ENCODE data around the gene TYMS.
"Not testable (repeated sequence)": the region's sequence is repeated elsewhere in the genome, so short reads cannot be mapped to it uniquely, and the experiment has no call there.

TYMS gene

DNA sequence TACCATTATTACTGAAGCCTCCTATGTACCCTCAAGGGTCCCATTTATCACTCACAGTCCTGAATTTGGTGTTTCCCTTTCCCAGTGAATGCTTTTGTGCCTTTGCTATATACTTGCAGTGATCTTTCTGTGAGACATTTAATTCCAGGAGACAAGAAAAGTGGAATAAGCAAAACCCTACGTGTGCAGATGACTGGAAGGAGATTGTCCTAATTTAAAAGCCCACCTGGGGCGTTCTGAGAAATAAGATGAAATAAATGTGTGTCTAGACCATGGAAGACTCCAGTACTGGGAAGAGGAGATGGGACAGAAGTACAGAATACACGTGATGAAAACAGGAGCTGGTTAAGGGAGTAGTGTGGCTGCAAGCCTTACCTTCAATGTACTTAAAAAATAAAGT, 19.3 kb downstream of the TYMS start:
- no peak for DNase-seq (ENCODE audit: low read depth in 2 of 2, low spot score in 1 of 2)

DNA sequence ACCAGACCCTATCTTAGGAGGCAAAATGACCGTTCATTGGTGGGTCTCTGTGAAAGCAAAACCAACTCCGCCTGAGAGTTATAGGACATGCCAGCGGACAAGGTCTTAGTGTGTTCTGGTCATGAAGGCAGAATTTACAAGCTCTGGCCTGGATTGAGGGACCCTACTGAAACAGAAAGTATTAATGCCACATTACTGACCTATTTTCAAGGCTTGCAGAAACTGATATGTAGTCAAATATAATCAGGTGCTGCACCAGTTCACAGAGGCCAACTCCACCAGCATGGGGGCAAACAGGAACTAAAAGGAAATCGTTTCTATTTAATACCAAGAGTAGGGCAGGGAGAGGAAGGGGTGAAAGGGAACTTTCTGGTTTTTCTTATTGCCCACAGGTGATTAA, 19.7 kb downstream of the TYMS start:
- DNase-seq (ENCODE audit: low read depth in 2 of 2, low spot score in 1 of 2), result no peak

DNA sequence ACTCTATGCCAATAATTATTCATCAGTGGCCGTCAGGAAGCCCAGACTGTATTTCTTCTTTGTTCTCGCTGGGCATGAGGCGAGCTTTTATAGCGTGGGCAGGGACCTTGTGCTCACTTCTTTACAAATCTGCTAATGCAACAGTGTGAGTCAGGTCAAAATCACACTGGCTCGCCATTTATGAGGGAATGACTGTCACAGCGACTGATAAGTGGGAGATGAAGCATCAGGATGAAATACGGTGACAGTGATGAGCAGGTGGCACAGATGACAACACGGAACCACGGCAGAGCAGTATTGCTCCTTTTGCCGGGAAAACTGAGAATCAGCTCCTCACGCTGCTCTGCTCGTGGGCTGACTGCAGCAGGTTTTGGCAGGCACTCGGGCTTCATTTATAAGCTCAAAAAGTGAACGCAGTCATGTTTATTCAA, 20.5 kb downstream of the TYMS start:
- DNase-seq (ENCODE audit: low read depth in 2 of 2, low spot score in 1 of 2), result no peak

DNA sequence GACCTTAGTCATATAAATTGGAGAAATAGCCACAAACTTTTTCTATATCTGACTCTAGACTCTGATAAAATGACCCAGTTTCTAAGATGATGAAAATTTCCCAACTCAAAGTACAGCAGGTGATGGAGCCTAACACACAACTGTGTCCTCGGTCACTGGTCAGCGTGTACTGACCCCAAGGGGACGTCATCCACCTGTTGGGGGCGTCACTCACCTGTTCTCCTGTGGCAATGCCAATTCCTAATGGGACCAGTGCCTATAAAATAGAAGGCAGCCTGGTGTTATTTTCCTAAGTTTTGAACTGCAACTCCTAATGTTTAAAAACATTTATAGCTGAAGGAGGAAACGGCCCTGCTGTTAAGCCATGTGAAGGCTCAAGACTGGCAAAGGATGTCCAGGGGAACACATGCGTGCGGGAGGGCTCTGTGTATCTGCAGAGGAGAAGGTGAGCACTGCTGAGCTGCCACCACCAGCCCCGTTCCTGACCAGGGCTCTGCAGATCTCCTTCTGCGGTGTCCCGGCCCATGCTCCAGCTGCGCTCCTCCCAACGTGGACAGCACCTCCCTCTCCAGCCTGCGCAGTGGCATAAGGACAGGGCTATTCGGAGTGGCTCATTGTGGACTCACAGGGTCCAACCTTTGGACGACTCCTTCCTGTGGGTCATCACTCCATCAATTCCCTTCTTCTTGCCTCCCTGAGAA, 21.2 kb downstream of the TYMS start:
- no peak for DNase-seq (ENCODE audit: low read depth in 2 of 2, low spot score in 1 of 2)

DNA sequence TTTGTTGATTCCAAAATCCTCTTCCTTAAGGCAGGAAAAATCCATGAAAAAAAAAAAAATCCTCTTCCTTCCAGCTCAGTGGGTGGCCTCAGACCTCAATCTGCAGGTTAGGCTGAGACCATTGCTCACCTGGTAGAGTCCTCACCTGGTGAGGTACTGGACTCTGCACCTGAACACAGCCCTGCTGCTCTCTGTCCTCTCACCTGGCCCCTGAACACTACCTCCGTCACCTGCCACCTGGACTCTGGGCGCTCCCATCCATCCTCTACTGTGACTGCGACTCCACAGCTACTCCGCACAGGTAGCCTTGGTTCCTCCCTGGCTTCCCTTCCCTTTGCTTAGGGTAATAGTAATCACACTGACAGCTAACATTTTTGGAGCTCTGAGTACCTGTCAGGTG, 22.1 kb downstream of the TYMS start:
- no peak for DNase-seq (ENCODE audit: low read depth in 2 of 2, low spot score in 1 of 2)

DNA sequence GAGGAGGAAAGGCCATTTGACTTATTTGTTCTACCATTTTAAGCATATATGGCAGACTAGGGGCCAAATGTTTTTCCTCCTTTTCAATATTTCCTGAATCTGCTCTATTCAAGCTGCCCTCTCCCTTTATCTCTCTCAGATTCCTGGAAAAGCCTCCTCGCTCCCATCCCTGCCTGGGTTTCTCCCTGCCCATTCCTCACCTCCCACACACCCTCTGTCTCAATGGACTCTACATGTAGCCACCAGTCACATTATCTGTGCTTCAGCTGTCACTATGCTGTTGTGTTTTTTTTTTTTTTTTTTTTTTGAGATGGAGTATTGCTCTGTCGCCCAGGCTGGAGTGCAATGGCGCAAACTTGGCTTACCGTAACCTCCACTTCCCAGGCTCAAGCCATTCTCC, 22.9 kb downstream of the TYMS start:
- DNase-seq (ENCODE audit: low read depth in 2 of 2, low spot score in 1 of 2), result no peak

DNA sequence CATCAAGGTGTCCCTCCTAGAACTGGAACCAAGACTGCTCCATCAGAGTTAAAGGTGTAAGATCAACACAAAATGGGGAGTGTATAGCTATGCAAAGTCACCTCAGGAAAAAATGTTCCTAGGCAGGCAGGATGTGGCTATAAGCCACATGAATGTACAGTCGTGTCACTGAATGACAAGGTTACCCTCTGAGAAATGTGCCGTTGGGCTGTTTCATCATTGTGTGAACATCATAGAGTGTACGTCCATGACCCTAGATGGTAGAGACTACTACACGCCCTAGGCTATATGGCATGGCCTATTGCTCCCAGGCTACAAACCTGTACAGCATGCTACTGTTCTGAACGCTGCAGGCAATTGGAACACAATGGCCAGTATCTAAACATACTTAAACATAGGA, 24.5 kb downstream of the TYMS start:
- DNase-seq (ENCODE audit: low read depth in 2 of 2, low spot score in 1 of 2), result no peak

DNA sequence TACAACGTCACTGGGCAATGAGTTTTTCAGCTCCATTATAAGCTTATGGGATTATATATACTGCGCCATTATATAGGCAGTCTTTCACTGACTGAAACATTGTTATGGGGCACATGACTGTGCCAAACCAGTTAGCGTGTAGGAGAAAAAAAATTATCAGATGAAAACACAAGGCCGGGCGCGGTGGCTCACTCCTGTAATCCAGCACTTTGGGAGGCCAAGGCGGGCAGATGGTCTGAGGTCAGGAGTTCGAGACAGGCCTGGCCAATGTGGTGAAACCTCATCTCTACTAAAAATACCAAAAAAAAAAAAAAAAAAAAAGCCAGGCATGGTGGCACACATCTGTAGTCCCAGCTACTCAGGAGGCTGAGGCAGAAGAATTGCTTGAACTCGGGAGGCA, 25.0 kb downstream of the TYMS start:
- not testable (repeated sequence) for DNase-seq (ENCODE audit: low read depth in 2 of 2, low spot score in 1 of 2)

DNA sequence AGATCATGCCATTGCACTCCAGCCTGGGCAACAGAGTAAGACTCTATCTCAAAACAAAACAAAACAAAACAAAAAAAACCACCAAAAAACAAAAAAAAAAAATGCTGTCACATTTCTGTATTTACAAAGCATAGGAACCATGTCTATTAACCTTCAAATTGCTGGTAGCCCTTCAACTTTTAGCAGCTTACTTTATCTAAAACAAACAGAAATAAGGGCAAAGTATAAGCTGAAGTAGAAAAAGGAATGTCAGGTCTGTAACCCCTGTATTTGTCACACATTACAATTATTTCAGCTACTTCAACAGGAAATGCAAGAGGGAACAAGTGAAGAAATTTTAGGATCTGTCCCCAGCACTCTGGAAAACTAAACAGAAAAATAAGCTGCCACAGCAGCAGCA, 25.4 kb downstream of the TYMS start:
- no peak for DNase-seq (ENCODE audit: low read depth in 2 of 2, low spot score in 1 of 2)

DNA sequence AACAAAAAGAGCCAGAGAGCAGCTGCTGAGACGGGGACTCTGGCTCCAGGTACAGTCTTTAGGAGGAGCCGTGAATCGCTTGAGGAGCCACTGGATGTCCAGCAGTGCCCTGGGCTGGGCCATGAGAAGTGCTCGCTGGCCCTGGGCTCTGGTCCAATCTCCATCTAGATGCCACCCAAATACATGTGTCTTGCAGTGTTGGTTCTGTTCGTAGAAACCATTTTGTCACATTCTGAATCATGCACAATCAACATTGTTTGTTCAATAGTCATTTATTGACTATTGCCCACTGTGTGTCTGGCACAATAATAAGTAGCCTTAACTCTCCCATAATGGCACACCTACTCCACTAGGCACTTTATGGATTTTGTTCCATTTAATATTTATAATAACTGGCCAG, 26.1 kb downstream of the TYMS start:
- DNase-seq (ENCODE audit: low read depth in 2 of 2, low spot score in 1 of 2), result no peak

DNA sequence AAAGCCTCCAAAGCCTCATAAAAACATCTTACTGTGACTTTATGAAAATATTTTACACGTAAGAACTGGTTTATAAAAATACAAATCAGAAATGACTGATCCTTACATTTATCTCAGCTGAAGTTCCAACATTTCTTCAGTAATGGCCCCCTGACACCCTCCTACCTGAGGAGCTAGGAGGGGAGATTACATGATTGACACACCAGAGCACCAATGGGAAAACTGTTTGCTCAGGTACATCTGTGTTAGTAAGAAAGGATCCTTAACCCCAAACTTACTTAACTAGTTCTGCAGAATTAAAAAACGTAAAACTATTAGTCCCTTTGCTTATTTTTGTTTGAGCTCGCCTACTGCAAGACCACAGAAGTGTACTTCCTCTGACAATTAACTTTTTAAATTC, 28.0 kb downstream of the TYMS start:
- no peak for DNase-seq (ENCODE audit: low read depth in 2 of 2, low spot score in 1 of 2)

DNA sequence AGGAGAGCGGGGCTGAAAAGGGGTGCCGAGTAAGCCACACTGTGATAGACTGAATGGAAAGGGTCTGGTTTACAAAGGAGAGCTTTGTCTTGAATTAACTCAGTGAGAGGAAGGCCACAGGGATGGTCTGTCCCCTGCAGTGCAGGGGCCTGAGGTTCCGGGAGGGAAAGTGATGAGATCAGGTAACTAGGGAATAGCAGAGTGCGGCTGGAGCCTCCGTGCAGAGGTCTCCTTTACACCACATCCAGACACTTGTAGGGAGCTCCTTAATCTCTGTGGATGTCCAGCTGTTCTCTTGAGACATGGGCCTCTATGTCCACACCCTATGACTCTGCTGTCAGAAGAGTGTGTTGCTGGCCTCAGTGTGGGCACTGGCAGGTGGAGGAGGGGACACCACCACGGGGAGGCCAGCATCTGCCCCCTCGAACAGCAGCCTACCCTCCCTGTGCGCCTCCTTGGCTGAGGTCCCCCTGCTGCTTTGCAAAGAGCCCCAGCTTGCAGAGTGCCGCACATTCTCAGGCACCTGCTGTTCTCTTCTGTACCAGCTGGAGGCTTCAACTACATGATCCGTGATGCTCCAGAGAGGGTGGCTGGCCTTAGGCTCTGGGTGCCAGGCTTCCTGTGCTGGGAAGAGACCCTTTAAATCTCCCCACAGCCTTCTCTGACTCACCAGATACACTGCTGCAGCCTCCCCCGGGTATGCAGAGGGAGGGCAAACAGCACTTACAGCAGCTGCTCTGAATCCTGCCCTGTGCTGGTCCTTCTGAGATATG, 29.1 kb downstream of the TYMS start:
- DNase-seq (ENCODE audit: low read depth in 2 of 2, low spot score in 1 of 2), result no peak

DNA sequence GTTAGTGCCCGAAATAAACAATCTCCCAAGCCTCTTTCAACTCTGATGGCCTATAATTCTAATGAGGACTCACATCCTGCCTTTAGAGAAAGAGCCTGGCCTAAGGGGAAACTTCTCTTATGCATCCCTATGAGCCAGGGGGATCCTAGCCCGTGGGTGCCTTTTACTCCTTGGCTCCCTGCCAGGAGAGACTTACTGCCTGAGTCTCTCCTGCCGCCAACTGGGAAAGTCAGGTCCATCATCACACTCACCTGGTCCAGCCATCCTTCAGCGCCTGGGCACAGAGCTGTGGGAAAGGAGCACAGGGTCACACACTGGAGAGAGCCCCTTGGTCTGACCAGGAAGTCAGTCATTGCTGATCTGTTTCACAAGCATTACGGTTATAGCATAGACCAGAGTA, 30.9 kb downstream of the TYMS start:
- no peak for DNase-seq (ENCODE audit: low read depth in 2 of 2, low spot score in 1 of 2)

DNA sequence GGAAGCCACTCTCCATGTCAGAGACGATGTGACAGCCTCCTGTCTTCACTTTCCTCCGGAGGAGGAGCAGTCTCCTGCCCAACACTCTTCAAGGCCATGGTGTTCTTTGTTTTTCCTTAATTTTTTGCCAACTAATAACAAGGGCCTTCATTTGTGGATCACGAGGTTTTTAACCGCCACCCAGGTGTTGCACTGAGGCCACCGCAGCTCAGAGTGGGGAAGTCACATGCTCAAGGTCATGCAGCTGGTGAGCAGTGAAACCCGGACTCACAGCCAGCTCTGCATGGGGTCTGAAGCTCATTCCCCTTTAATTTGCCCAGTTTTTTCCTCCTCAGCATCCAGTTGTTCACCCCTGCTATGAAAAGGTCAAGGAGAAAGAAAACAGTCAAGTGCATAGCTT, 35.4 kb downstream of the TYMS start:
- no peak for DNase-seq (ENCODE audit: low read depth in 2 of 2, low spot score in 1 of 2)

DNA sequence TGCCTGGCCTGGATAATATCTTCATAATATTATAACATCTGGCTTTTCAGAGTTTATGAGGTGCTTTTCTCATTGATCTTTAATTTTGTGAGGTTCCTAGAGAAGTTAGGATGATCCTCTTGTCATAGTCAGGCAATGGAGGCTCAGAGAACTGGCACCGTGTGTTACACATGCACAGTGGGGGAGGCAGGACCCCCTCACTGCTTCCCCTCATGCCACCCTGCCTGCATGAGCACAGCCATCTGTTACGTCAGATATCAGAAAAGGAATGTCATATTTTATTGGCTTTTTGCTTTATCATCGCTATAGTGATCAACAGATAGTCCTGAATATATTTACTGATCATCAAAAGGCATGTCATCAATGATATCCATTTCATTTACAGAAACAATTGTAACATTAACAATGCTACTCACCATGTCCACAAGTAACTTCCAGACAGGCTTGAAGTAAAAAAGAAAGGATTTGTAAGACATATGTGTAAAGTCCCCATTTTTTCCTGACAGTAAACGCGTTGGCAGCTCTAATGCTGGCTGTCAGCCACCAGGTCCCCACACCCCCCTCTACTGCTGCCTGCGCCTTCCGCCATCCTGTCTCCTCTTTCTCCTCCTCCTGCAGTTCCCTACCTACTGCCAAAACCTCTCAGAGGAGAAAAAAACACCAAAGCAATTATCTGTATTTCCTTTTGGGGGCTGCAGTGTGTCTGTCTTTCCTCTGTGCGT, 36.2 kb downstream of the TYMS start:
- DNase-seq (ENCODE audit: low read depth in 2 of 2, low spot score in 1 of 2), result no peak

DNA sequence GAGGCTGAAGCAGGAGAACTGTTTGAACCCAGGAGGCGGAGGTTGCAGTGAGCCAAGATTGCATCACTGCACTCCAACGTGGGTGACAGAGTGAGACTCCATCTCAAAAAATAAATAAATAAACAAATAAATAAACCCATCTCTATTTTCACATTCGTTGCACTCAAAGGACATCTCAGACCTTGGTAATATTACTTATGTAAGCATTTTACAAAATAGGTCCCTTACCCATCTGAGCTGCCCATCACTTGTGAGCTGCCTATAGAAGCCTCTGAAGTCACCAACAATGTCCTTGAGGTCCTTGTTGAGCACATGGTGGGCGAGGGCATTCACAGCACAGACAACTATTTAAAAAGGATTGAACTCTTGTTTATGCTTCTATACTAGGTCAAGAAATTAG, 39.6 kb downstream of the TYMS start:
- DNase-seq (ENCODE audit: low read depth in 2 of 2, low spot score in 1 of 2), result no peak

DNA sequence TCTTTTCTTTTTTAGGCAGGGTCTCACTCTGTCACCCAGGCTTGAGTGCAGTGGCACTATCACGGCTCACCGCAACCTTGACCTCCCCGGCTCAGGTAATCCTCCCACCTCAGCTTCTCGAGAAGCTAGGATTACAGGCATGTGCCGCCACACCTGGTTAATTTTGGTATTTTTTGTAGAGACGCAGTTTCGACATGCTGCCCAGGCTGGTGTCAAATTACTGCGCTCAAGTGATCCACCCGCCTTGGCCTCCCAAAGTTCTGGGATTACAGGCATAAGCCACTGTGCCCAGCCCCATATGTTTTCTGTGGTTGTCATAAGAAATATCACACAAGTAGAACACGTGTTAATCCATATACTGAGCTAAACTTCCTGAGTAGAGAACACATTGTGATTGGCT, 40.3 kb downstream of the TYMS start:
- no peak for DNase-seq (ENCODE audit: low read depth in 2 of 2, low spot score in 1 of 2)

DNA sequence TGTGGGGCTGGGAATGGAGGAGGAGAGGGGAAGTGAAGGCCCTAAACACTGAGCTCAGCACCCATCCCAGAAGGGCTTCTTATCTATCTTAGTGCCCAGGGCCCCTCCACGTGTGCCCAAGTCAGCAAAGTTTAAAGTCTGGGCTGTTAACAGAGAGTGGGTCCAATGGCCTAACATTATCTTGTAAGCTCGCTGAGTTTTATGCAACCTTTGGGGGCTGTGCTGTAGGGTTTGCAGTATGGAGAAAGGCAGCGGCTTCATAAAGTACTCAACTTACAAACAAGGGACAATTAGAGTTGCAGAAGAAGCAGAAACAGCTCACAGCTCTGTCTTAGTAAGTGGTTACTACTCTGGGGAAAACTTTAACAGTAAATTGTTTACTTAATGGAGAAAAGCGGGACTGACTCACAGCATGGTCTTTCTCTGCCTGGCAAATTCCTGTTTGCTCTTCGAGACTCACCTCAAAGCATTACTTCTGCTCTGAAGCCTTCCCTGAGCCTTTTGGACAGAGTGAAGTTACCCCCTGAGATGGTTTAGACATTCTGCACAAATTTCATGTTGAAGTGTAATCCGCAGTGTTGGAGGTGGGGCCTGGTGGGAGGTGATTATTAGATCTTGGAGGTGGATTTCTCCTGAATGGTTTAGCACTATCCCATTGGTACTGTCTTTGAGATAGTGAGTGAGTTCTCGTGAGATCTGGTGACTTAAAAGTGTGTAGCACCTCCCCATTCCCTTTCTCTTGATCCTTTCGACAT, 45.9 kb downstream of the TYMS start:
- no peak for DNase-seq (ENCODE audit: low read depth in 2 of 2, low spot score in 1 of 2)

DNA sequence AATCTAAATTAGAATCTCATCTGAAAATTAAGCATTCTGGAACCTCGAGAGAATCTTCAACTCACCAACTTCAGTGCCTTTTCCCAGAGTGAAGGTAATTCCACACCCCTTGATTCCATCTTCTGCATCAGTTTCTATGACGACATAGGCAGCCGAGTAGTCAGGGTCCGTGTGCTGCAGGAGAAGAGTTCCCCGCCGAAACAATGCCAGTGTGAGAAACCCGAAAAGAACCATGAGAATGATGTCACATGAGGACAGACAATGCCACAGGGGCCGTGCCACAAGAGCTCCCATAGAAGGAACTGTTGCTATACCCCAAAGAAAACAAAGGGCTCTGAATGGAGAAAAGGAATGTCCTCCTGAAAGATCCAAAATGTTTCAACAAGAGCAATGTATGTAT, 49.0 kb downstream of the TYMS start:
- no peak for DNase-seq (ENCODE audit: low read depth in 2 of 2, low spot score in 1 of 2)

DNA sequence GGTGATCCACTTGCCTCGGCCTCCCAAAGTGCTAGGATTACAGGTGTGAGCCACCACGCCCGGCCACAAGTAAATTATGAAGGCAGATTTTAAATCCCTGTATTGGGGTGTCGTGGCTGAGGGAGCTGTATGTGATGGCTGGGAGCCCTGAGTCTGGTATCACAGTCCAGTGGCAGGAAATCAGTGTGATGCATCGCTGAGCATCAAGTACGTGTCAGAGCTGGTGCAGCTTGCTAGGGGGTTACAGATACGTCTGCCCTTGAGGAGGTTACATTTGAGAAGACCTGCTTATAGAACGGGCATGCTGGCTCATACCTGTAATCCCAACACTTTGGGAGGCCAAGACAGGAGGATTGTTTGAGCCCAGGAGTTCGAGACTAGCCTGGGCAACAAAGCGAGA, 50.6 kb downstream of the TYMS start:
- DNase-seq (ENCODE audit: low read depth in 2 of 2, low spot score in 1 of 2), result no peak

DNA sequence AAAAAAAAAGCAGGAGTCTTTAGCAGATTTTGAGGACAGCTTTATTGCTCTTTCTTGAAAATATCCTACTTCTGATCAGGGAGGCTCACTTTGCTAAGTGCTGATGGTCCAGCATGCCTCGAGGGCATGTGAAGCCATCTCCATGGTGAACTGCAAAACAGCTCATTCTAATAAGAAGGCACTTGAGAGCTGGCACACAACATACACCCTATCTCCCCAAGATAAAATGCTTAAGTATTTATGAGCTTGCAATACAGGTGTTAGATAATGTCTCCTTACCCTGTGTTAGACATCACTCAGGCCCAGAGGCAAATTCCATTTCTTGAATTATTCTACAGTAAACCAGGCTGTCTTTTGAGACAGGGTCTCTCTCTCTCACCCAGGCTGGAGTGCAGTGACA, 52.3 kb downstream of the TYMS start:
- no peak for DNase-seq (ENCODE audit: low read depth in 2 of 2, low spot score in 1 of 2)
